Keratinocyte (primary cell): ENCODE data around the gene LDB2. TPM values are rescaled to one million over a fixed set of nuclear protein-coding genes. Genes with fewer than 3 reads are reported as not detected.

Experiments used
- DNase-seq: peaks from one replicate; pipeline ENCODE4 v3.0.0-alpha.2; 2011; ENCODE audit warnings: low read depth, missing footprints, low spot score
- FAIRE-seq: peaks from 2 replicates; lab custom pipeline; 2011; peaks lifted over from hg19 to GRCh38; lab: Jason Lieb, UNC
- H2AFZ ChIP-seq: 2 replicates; pipeline ENCODE4 v1.6.0; 2012; ENCODE audit warnings: low read length, control low read depth, inconsistent platforms; ENCODE audit not compliant: control insufficient read depth
- H3K27ac ChIP-seq: 2 replicates; pipeline ENCODE4 v1.5.1; 2011; ENCODE audit warnings: low read length; ENCODE audit not compliant: control insufficient read depth, insufficient read depth
- H3K27me3 ChIP-seq: 3 replicates; pipeline ENCODE4 v1.6.0; 2011; ENCODE audit warnings: low read length; ENCODE audit not compliant: control insufficient read depth, insufficient read depth; ENCODE audit errors: extremely low read depth
- H3K36me3 ChIP-seq, 2 experiments: 2 replicates in 1 of 2; 3 replicates in 1 of 2; pipeline ENCODE4 v1.5.1; 2011; ENCODE audit warnings: low read length in 2 of 2, mild to moderate bottlenecking in 1 of 2; ENCODE audit not compliant: control insufficient read depth in 2 of 2, insufficient read depth in 2 of 2; ENCODE audit errors: extremely low read depth in 1 of 2
- H3K4me1 ChIP-seq: 3 replicates; pipeline ENCODE4 v1.5.1; 2011; ENCODE audit warnings: low read length; ENCODE audit not compliant: control insufficient read depth, insufficient read depth; ENCODE audit errors: extremely low read depth
- H3K4me2 ChIP-seq: 3 replicates; pipeline ENCODE4 v1.6.0; 2011; ENCODE audit warnings: low read depth, low read length; ENCODE audit not compliant: control insufficient read depth, insufficient read depth; ENCODE audit errors: extremely low read depth
- H3K4me3 ChIP-seq, 3 experiments: fragments of 200-600 bp in 1 of 3; sonication (generic) in 1 of 3; 2 replicates in 2 of 3; 3 replicates in 1 of 3; pipeline ENCODE4 v1.5.1; 2011 to 2016; ENCODE audit warnings: low read length in 3 of 3, mild to moderate bottlenecking in 3 of 3, control low read depth in 2 of 3, inconsistent platforms in 1 of 3, low read depth in 1 of 3, mixed read lengths in 1 of 3, mixed run types in 1 of 3, moderate library complexity in 1 of 3; ENCODE audit not compliant: control insufficient read depth in 2 of 3, insufficient read depth in 2 of 3; ENCODE audit errors: extremely low read depth in 1 of 3
- H3K79me2 ChIP-seq: 2 replicates; pipeline ENCODE4 v1.6.0; 2012; ENCODE audit warnings: low read length; ENCODE audit not compliant: control insufficient read depth, insufficient read depth
- H3K9ac ChIP-seq: 3 replicates; pipeline ENCODE4 v1.6.0; 2011; ENCODE audit warnings: low read length; ENCODE audit not compliant: control insufficient read depth, insufficient read depth; ENCODE audit errors: extremely low read depth
- H3K9me1 ChIP-seq: 3 replicates; pipeline ENCODE4 v1.6.0; 2011; ENCODE audit warnings: low read length; ENCODE audit not compliant: control insufficient read depth, insufficient read depth; ENCODE audit errors: extremely low read depth
- H3K9me3 ChIP-seq: 2 replicates; pipeline ENCODE4 v1.5.1; 2012; ENCODE audit warnings: low read depth, low read length; ENCODE audit not compliant: control insufficient read depth
- H4K20me1 ChIP-seq: 3 replicates; pipeline ENCODE4 v1.6.0; 2011; ENCODE audit warnings: low read length; ENCODE audit not compliant: control insufficient read depth, insufficient read depth; ENCODE audit errors: extremely low read depth
- CTCF ChIP-seq, 3 experiments: IDR thresholded peaks in 1 of 3; conservative IDR thresholded peaks in 1 of 3; optimal IDR thresholded peaks in 1 of 3; 2 replicates in 2 of 3; 3 replicates in 1 of 3; pipeline versions ENCODE3 to v1.5.1; 2011; ENCODE audit warnings: low read length in 3 of 3, mild to moderate bottlenecking in 3 of 3, moderate library complexity in 2 of 3, control low read depth in 1 of 3, inconsistent platforms in 1 of 3; ENCODE audit not compliant: insufficient read depth in 2 of 3; ENCODE audit errors: extremely low read depth in 1 of 3
- EZH2 ChIP-seq: IDR thresholded peaks from one replicate; pipeline ENCODE4 v1.6.1; 2012; ENCODE audit warnings: inconsistent platforms, mild to moderate bottlenecking, low read length, moderate library complexity
- dilution Hi-C: fragments of 300-500 bp; cut with MboI; formaldehyde crosslinking; loops from one replicate; pipeline ENCODE4 v1.7.0; 2020; ENCODE audit warnings: low sequenced_read_pairs; ENCODE audit not compliant: extremely low pct_ligation_motif_present
- polyA plus RNA-seq, 5 experiments: library from polyadenylated mRNA; depleted of rRNA in 3 of 5; stranded (reverse) in 3 of 5; stranded (forward) in 1 of 5; unstranded in 1 of 5; fragments of >200 nt; gene quantifications; 1 replicate in 1 of 5; 2 replicates in 3 of 5; 3 replicates in 1 of 5; pipeline versions ENCODE4 v1.2.1 to v1.2.3, GENCODE V29; 2011 to 2012; ENCODE audit warnings: missing spikeins in 2 of 5, low read depth in 1 of 5, low replicate concordance in 1 of 5

The LDB2 gene
- polyA plus RNA-seq, 1 donor (not counting 4 experiments of a cell fraction or from before 2014, with no cell fraction given): not detected

DNA sequence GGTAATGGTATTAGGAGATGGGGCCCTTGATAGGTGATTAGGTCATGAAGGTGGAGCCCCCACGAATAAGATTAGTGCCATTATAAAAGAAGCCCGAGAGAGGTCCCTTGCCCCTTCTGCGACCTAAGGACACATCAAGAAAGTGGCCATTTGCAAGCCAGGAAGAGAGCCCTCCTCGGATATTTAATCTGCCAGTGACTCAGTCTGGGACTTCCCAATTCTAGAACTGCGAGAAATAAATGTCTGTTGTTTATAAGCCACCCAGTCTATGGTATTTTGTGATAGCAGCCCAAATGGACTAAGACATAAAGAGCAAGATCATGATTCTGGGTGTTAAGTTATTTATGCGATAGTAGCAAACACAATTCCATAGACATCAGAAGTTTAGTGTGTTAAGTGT lies 192.2 kb downstream of the LDB2 start:
- no peaks in the 10 kb centered on the region for H3K4me1 ChIP-seq
- H4K20me1 ChIP-seq: no peaks in the 10 kb centered on the region
- no peak overlapping the region for H3K27ac ChIP-seq
- no peaks in the 10 kb centered on the region for H3K79me2 ChIP-seq
- no peaks in the 10 kb centered on the region for H3K9me1 ChIP-seq
- H3K4me3 ChIP-seq: no peak overlapping the region
- H2AFZ ChIP-seq: no peak overlapping the region
- no peak overlapping the region for H3K9ac ChIP-seq
- H3K27me3 ChIP-seq: no peaks in the 10 kb centered on the region
- H3K36me3 ChIP-seq: no peaks in the 10 kb centered on the region
- dilution Hi-C loops: no loop called here
- H3K4me2 ChIP-seq: no peak overlapping the region
- FAIRE-seq (no peak), DNase-seq (no peak)
- TF ChIP-seq CTCF (optimal IDR thresholded peaks at IDR 0.05 in 1 of 3, IDR thresholded peaks at IDR 0.05 in 1 of 3, conservative IDR thresholded peaks at IDR 0.05 in 1 of 3; ENCODE audit: extremely low read depth in 1 of 3, insufficient read depth in 2 of 3, low read length in 3 of 3) (no peak), EZH2 (no peak)
- H3K9me3 ChIP-seq: no peaks in the 10 kb centered on the region

DNA sequence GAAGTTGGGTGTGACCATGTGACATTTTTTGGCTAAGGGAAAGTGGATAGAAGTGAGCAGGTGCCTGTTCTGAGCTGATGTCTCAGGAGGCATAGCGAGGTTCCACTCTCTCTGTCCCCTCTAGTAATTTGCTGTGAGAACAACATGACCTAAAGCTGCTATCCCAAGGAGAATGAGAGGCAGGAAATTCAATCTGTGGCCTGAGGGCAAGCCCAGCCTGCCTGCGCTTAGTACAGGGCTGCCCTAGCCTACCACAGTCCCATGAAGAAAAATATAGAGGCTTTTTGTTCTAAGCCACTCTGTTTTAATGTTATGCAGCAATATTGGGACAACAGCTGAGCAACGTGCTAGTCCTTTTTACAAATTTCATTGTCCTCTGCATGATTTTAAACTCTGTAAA lies 193.1 kb downstream of the LDB2 start:
- no peaks in the 10 kb centered on the region for H4K20me1 ChIP-seq
- DNase-seq: no peak
- H3K36me3 ChIP-seq: no peaks in the 10 kb centered on the region
- H3K4me3 ChIP-seq: no peak overlapping the region
- no peaks in the 10 kb centered on the region for H3K9me3 ChIP-seq
- H2AFZ ChIP-seq: no peak overlapping the region
- no peak for FAIRE-seq
- H3K9me1 ChIP-seq: no peaks in the 10 kb centered on the region
- no peaks in the 10 kb centered on the region for H3K27me3 ChIP-seq
- H3K9ac ChIP-seq: no peak overlapping the region
- TF ChIP-seq EZH2 (no peak), CTCF (optimal IDR thresholded peaks at IDR 0.05 in 1 of 3, IDR thresholded peaks at IDR 0.05 in 1 of 3, conservative IDR thresholded peaks at IDR 0.05 in 1 of 3; ENCODE audit: extremely low read depth in 1 of 3, insufficient read depth in 2 of 3, low read length in 3 of 3) (no peak)
- no peak overlapping the region for H3K27ac ChIP-seq
- dilution Hi-C loops: no loop called here
- no peaks in the 10 kb centered on the region for H3K4me1 ChIP-seq
- H3K79me2 ChIP-seq: no peaks in the 10 kb centered on the region
- H3K4me2 ChIP-seq: no peak overlapping the region
